BJ (cell line): ENCODE data around the gene DNAH1. TPM values are rescaled to one million over a fixed set of nuclear protein-coding genes. Genes with fewer than 3 reads are reported as not detected.

Source experiments
- CTCF ChIA-PET: fragments of 350-600 bp; formaldehyde crosslinking; extraction: SDS; loops from one replicate; lab custom pipeline; 2021; ENCODE audit warnings: antibody characterized with exemption, inconsistent platforms; lab: Yijun Ruan, JAX
- POLR2A ChIA-PET: fragments of 300-600 bp; sonication (Branson Sonifier 250); formaldehyde crosslinking; extraction: SDS; loops from one replicate; lab custom pipeline; 2021; ENCODE audit warnings: antibody characterized with exemption; lab: Charles Lee
- DNase-seq: peaks from one replicate; pipeline ENCODE4 v3.0.0-alpha.2; 2011; ENCODE audit warnings: low read depth
- H3K27me3 ChIP-seq: 2 replicates; pipeline ENCODE4 v1.6.0; 2011; ENCODE audit warnings: low read length; ENCODE audit not compliant: control insufficient read depth, insufficient read depth
- H3K36me3 ChIP-seq: 2 replicates; pipeline ENCODE4 v1.5.1; 2011; ENCODE audit warnings: low read length; ENCODE audit not compliant: control insufficient read depth, insufficient read depth
- H3K4me3 ChIP-seq: 2 replicates; pipeline ENCODE4 v1.5.1; 2011; ENCODE audit warnings: low read depth, mild to moderate bottlenecking, control low read depth, low read length
- polyA plus RNA-seq: library from polyadenylated mRNA; depleted of rRNA; stranded (reverse); fragments of >200 nt; gene quantifications from 2 replicates; pipeline ENCODE4 v1.2.3, GENCODE V29; 2011
- TF ChIP-seq, protein P1 (sequence below): IDR thresholded peaks from 2 replicates; pipeline ENCODE4 v1.5.1; 2011; ENCODE audit warnings: low read depth, mild to moderate bottlenecking, control low read depth, inconsistent platforms, low read length, moderate library complexity; ENCODE audit not compliant: insufficient read depth

DNAH1 gene
- polyA plus RNA-seq, 1 experiment, result 4.8 TPM

DNA sequence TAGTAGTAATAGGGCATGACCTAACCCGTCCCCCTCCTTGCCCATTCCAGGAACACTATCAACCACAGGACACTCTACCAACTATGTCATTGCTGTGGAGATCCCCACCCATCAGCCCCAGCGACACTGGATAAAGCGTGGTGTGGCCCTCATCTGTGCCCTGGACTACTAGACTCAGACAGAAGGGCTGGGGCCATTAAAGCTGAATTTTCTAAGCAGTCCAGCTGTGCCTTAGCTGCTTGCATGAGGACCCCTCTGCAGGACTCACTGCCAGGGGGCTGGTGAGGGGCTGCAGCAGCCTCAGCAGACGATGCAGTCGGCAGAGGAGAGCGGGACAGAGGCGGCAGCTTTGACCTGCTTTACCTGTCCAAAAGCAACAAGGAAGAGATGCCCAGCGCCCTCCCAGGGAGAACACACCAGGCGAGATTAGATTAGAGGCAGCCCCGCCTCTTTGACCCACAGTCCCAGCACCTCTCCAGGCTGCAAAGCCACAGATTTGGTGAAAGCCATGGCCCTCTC lies 84.2 kb downstream of the DNAH1 start:
- Histone ChIP-seq H3K36me3 (peaks cover 35% of the 10 kb centered on the region), H3K27me3 (no peaks in the 10 kb centered on the region), H3K4me3 (no peak overlapping the region)
- DNase-seq, result no peak
- ChIA-PET POLR2A (no interaction called here), CTCF (interaction anchor here (0.6 kb wide), 1 partner anchor 408 kb away, joined by 3 read pairs; no protein-coding TSS in a partner anchor)
- TF ChIP-seq, protein P1, sequence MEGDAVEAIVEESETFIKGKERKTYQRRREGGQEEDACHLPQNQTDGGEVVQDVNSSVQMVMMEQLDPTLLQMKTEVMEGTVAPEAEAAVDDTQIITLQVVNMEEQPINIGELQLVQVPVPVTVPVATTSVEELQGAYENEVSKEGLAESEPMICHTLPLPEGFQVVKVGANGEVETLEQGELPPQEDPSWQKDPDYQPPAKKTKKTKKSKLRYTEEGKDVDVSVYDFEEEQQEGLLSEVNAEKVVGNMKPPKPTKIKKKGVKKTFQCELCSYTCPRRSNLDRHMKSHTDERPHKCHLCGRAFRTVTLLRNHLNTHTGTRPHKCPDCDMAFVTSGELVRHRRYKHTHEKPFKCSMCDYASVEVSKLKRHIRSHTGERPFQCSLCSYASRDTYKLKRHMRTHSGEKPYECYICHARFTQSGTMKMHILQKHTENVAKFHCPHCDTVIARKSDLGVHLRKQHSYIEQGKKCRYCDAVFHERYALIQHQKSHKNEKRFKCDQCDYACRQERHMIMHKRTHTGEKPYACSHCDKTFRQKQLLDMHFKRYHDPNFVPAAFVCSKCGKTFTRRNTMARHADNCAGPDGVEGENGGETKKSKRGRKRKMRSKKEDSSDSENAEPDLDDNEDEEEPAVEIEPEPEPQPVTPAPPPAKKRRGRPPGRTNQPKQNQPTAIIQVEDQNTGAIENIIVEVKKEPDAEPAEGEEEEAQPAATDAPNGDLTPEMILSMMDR, result no peak

DNA sequence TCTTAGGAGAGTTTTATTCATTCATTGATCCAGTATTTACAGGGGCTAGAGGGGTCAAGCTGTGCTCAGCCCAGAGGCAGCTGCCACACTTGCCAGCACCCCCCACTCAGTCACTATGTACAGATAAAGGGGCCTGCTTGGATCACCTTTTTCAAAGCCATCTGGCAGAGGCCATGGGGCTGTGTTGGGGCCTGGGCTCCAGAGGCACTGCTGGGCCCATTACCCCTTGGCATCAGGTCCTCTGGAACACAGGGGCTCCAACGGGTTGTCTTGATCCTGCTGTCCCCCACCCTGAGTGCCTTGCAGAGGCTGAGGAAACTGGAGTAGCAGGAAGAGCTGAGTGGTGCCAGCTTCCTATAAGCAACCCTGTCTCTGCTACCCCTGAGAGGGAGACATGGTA lies 84.9 kb downstream of the DNAH1 start:
- ChIA-PET CTCF (interaction anchor here (1.1 to 1.5 kb wide), 2 partner anchors 11 to 56 kb away, joined by 3 read pairs; no protein-coding TSS in a partner anchor), POLR2A (no interaction called here)
- no peak overlapping the region for H3K4me3 ChIP-seq
- H3K27me3 ChIP-seq, result no peaks in the 10 kb centered on the region
- TF ChIP-seq, protein P1, result no peak
- no peak for DNase-seq
- H3K36me3 ChIP-seq, result peaks cover 40% of the 10 kb centered on the region

DNA sequence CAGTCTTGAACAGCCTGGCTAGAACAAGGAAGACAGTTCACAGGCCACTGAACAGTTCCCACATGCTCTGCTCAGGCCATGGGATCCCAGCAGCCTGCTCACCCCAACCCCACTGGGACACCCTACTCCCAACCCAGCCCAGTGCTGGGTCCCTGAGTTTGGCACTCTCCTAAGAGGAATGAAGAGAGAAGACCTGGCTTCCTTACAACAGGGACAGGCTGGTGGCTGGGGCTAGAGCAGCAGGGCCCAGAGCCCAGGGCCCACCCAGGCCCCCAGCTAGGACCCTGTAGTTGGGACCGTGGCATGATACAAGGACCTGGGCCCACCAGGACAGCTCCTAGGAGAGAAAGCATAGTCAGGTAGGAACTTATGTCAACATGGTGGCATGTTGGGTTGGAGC lies 85.4 kb downstream of the DNAH1 start:
- TF ChIP-seq, protein P1, result no peak
- Histone ChIP-seq H3K27me3 (no peaks in the 10 kb centered on the region), H3K4me3 (no peak overlapping the region), H3K36me3 (peaks cover 45% of the 10 kb centered on the region)
- POLR2A ChIA-PET, result no interaction called here
- no peak for DNase-seq
- CTCF ChIA-PET, result interaction anchor here (1.1 to 1.5 kb wide), 2 partner anchors 12 to 55 kb away, joined by 3 read pairs; no protein-coding TSS in a partner anchor

DNA sequence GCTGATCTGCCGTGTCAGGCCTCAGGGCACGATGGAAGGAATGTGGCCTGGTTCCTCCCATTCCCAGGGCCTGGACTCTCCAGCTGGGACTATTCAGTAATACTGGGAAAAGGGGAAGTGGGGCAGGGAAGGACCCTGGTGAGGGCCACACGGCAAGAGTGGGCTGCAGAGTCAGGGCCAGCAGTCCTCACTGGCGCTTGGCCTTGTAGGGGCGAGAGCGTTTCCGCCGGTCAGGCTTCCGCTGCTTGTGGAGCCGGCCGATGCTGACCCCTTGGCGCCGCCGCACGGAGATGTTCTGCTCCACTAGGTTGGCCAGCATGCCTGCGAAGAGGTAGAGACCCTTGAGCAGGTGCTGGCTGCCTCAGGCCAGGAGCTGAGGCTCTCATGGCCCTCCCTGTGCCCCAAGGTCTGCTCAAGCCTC lies 86.0 kb downstream of the DNAH1 start:
- TF ChIP-seq, protein P1, result no peak
- POLR2A ChIA-PET, result no interaction called here
- CTCF ChIA-PET, result interaction anchor here (1.1 to 1.5 kb wide), 2 partner anchors 12 to 55 kb away, joined by 3 read pairs; no protein-coding TSS in a partner anchor
- H3K27me3 ChIP-seq, result no peaks in the 10 kb centered on the region
- DNase-seq, result no peak
- peaks cover 51% of the 10 kb centered on the region for H3K36me3 ChIP-seq
- no peak overlapping the region for H3K4me3 ChIP-seq

DNA sequence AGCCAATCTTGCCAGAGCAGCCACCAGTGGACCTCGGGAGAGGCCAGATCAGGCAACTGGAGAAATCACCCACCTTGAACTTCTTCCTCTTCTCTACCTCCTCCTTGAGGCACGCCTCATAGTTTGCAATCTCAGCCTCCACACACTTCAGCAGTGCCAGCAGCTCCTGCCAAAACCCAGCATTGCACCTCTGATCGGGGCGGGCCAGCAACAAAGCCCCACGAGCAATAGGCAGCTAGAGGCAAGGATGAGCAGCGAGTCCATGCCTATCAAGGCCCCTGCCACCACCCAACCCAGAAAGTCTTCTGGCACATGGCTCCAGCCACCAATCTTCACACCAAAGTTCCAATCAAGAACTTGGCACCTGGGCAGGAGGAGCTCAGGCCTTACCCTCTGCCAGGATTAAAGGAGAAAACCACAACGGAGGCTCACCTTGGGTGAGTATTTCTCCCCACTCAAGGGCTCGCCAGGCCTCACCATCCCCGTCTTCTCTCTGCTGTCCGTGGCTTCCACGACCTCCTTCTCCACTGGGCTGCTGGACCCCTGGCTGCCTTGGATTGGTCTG lies 86.7 kb downstream of the DNAH1 start:
- H3K36me3 ChIP-seq, result peaks cover 56% of the 10 kb centered on the region
- CTCF ChIA-PET, result no interaction called here

More for the DNA sequence above, 86.7 kb downstream of the DNAH1 start:
- TF ChIP-seq, protein P1, result no peak
- no peak for DNase-seq
- no peak overlapping the region for H3K4me3 ChIP-seq
- POLR2A ChIA-PET, result no interaction called here
- H3K27me3 ChIP-seq, result no peaks in the 10 kb centered on the region
